RWPE1 (cell line): ENCODE results near the gene PLCB4.

Source experiments
- CTCF ChIA-PET: fragments of 350-600 bp; sonication (Branson Sonifier 250); formaldehyde crosslinking; extraction: SDS; loops from one replicate; lab custom pipeline; 2021; lab: Yijun Ruan, JAX
- POLR2A ChIA-PET: fragments of 400-600 bp; formaldehyde crosslinking; extraction: SDS; loops from one replicate; lab custom pipeline; 2020; ENCODE audit warnings: antibody characterized with exemption; ENCODE audit not compliant: low non-redundant PET; lab: Yijun Ruan, JAX
- DNase-seq: peaks from one replicate; pipeline ENCODE4 v3.0.0; 2012; ENCODE audit warnings: low spot score
- H3K27ac ChIP-seq: fragments of 450-650 bp; 2 replicates; pipeline ENCODE4 v1.5.1; 2017
- TF ChIP-seq, protein P1 (sequence below): fragments of 450-650 bp; conservative IDR thresholded peaks from 2 replicates; pipeline ENCODE4 v1.5.1; 2017; ENCODE audit warnings: low read depth, mild to moderate bottlenecking

Gene PLCB4

GRCh38 chr20:9117548-9117947 is 48.7 kb downstream of the PLCB4 start:
- TF ChIP-seq, protein P1, sequence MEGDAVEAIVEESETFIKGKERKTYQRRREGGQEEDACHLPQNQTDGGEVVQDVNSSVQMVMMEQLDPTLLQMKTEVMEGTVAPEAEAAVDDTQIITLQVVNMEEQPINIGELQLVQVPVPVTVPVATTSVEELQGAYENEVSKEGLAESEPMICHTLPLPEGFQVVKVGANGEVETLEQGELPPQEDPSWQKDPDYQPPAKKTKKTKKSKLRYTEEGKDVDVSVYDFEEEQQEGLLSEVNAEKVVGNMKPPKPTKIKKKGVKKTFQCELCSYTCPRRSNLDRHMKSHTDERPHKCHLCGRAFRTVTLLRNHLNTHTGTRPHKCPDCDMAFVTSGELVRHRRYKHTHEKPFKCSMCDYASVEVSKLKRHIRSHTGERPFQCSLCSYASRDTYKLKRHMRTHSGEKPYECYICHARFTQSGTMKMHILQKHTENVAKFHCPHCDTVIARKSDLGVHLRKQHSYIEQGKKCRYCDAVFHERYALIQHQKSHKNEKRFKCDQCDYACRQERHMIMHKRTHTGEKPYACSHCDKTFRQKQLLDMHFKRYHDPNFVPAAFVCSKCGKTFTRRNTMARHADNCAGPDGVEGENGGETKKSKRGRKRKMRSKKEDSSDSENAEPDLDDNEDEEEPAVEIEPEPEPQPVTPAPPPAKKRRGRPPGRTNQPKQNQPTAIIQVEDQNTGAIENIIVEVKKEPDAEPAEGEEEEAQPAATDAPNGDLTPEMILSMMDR = no peak
- no peak for DNase-seq
- no peak overlapping the region for H3K27ac ChIP-seq
- ChIA-PET CTCF (interaction anchor here (0.7 kb wide), 1 partner anchor 24 kb away, joined by 3 read pairs; no protein-coding TSS in a partner anchor), POLR2A (no interaction called here)

- DNase-seq = peak; percentile 34
- POLR2A ChIA-PET = no interaction called here
These were observed 50.9 kb downstream of the PLCB4 start for GRCh38 chr20:9119776-9120175.

DNA sequence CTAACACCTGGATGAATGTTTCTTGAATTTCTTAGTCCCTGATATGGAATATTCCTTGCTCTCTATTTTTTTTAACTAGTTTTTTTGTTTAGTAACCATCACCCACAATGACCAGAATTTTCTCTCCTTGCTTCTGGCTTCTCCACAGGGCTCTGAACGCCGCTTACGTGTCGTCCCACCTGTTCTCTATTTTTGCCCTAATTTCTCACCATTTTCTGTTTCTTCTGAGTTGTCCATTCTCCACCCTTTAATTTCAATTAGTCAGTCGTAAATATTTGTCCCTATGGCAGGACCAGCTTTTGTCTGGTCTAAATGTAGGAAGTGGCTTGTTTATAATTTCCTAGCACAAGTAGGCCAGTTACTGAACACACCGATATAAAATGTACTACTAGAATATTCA is 52.3 kb downstream of the PLCB4 start:
- ChIA-PET POLR2A (no interaction called here), CTCF (no interaction called here)
- DNase-seq = no peak
- no peak overlapping the region for H3K27ac ChIP-seq
- TF ChIP-seq, protein P1 = no peak

More at GRCh38 chr20:9119776-9120175, 50.9 kb downstream of the PLCB4 start:
- CTCF ChIA-PET = interaction anchor here (0.6 kb wide), 1 partner anchor 12 kb away, joined by 3 read pairs; no protein-coding TSS in a partner anchor
- H3K27ac ChIP-seq = no peak overlapping the region
- TF ChIP-seq, protein P1 = no peak

GRCh38 chr20:9122571-9122970 is 53.7 kb downstream of the PLCB4 start:
- no peak overlapping the region for H3K27ac ChIP-seq
- CTCF ChIA-PET = no interaction called here

DNA sequence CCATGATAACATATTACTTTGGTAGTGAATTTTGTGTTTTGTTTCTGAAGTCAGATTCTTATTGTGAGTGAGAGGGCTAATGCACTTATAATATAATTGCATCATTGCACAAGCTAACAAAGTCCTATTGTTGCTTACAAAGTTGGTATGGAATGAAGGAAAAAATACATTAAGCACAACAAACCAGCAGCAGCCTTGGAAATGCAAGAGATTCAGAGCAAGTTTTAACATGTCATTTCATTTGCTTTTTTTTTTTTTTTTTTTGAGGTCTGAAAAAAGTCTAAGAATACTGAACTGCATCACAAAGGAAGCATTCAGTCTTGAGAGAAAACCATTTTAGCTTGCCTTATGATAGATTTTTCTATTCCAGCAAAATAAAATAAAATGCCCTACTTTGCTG is 57.6 kb downstream of the PLCB4 start:
- CTCF ChIA-PET = no interaction called here
- POLR2A ChIA-PET = no interaction called here
- H3K27ac ChIP-seq = no peak overlapping the region

More at GRCh38 chr20:9122571-9122970, 53.7 kb downstream of the PLCB4 start:
- TF ChIP-seq, protein P1 = no peak
- POLR2A ChIA-PET = no interaction called here
- no peak for DNase-seq

DNA sequence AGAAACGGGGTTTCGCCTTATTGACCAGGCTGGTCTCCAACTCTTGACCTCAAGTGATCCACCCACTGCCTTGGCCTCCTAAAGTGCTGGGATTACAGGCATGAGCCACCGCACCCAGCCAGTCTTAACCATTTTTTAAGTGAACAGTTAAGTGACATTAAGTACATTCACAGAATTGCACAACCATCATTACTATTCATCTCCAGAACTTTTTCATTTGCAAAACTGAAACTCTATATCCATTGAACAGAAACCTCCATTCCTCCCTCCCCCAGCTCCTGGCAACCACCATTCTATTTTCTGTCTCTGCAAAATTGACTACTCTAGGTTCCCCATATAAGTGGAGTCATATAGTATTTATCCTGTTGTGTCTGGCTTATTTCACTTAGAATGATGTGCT is 59.7 kb downstream of the PLCB4 start:
- DNase-seq = no peak
- ChIA-PET CTCF (no interaction called here), POLR2A (no interaction called here)

More for the DNA sequence above, 57.6 kb downstream of the PLCB4 start:
- TF ChIP-seq, protein P1 = no peak
- DNase-seq = no peak

More for the DNA sequence above, 59.7 kb downstream of the PLCB4 start:
- H3K27ac ChIP-seq = no peak overlapping the region
- TF ChIP-seq, protein P1 = no peak
